ENCODE results near the gene SRPK2.

Gene SRPK2

GRCh38 chr7:105126436-105126975 is 262.2 kb downstream of the SRPK2 start:
- no peak for DNase-seq

- DNase-seq: no peak
These were observed 263.0 kb downstream of the SRPK2 start for GRCh38 chr7:105125745-105126144.

- DNase-seq: no peak
These were observed 266.1 kb downstream of the SRPK2 start for GRCh38 chr7:105122619-105123018.

GRCh38 chr7:105118612-105119600 is 269.8 kb downstream of the SRPK2 start:
- no peak for DNase-seq

- no peak for DNase-seq
These were observed 276.0 kb downstream of the SRPK2 start for GRCh38 chr7:105112440-105113418.

- no peak for DNase-seq
These were observed 281.3 kb downstream of the SRPK2 start for GRCh38 chr7:105107458-105107857.

- DNase-seq: no peak
These were observed 282.2 kb downstream of the SRPK2 start for GRCh38 chr7:105106473-105106872.

GRCh38 chr7:105105579-105105978 is 283.1 kb downstream of the SRPK2 start:
- no peak for DNase-seq

GRCh38 chr7:105102557-105103352 is 286.0 kb downstream of the SRPK2 start:
- no peak for DNase-seq

GRCh38 chr7:105101864-105102263 is 286.9 kb downstream of the SRPK2 start:
- no peak for DNase-seq

- no peak for DNase-seq
These were observed 289.7 kb downstream of the SRPK2 start for GRCh38 chr7:105098863-105099515.

GRCh38 chr7:105097619-105098018 is 291.1 kb downstream of the SRPK2 start:
- DNase-seq: no peak

GRCh38 chr7:105096306-105096705 is 292.4 kb downstream of the SRPK2 start:
- no peak for DNase-seq

- DNase-seq: no peak
These were observed 293.8 kb downstream of the SRPK2 start for GRCh38 chr7:105094966-105095365.

GRCh38 chr7:105088456-105088855 is 300.3 kb downstream of the SRPK2 start:
- DNase-seq: no peak

- no peak for DNase-seq
These were observed 300.7 kb downstream of the SRPK2 start for GRCh38 chr7:105087981-105088380.

- DNase-seq: no peak
These were observed 301.9 kb downstream of the SRPK2 start for GRCh38 chr7:105086850-105087249.

- DNase-seq: no peak
These were observed 304.1 kb downstream of the SRPK2 start for GRCh38 chr7:105084581-105084980.

GRCh38 chr7:105079348-105079747 is 309.4 kb downstream of the SRPK2 start:
- no peak for DNase-seq

- no peak for DNase-seq
These were observed 315.6 kb downstream of the SRPK2 start for GRCh38 chr7:105073143-105073542.

GRCh38 chr7:105068886-105069285 is 319.8 kb downstream of the SRPK2 start:
- DNase-seq: no peak

- no peak for DNase-seq
These were observed 321.0 kb downstream of the SRPK2 start for GRCh38 chr7:105067691-105068090.

Measured in NCI-H345 (cell line).